NCI-H1436 treated with DMSO at 0.1 percent for 48 hours (cell line): Measurements from ENCODE around the gene ANXA3.
A peak's percentile ranks its signal among the peaks of the same experiment; 100 is the strongest.
"Not testable (repeated sequence)": the region's sequence is repeated elsewhere in the genome, so short reads cannot be mapped to it uniquely, and the experiment has no call there.

Experiments used
- DNase-seq: peaks from one replicate; lab custom pipeline; 2025; lab: John Stamatoyannopoulos, UW

Gene ANXA3, protein sequence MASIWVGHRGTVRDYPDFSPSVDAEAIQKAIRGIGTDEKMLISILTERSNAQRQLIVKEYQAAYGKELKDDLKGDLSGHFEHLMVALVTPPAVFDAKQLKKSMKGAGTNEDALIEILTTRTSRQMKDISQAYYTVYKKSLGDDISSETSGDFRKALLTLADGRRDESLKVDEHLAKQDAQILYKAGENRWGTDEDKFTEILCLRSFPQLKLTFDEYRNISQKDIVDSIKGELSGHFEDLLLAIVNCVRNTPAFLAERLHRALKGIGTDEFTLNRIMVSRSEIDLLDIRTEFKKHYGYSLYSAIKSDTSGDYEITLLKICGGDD

DNA sequence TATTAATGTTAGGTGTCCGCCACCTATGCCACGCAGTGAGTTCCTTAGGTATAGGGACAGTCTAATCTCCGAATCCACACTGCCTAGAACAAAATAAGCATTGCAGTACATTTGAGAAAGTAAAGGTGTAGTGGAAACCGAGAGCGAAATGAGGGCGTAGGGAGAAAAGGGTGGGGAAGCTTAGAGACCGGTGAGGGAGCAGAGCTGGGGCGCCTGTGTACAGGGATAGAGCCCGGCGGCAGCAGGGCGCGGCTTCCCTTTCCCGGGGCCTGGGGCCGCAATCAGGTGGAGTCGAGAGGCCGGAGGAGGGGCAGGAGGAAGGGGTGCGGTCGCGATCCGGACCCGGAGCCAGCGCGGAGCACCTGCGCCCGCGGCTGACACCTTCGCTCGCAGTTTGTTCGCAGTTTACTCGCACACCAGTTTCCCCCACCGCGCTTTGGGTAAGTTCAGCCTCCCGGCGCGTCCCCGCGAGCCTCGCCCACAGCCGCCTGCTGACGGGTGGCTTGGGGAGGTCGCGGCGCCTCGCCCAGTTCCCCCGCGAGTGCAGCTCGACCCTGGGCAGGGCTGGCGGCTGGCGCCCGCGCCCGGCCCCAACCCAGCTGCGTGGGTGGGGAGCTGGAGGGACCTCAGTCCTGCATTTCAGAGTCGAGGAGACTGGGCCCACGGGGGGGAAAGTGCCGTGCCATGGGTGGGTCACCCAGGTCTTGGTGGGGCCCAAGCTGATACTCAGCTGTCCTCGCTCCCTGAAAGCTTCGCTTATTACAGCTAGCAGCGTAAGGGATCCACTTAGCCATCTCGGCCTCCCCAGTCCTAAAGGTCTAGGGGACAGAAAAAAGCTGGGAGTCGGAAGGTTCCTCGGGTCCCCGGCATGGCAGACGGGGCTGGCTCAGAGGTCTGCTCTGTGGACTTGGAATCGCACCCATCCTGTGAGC lies at the start of gene ANXA3:
TSS of gene ANXA3 (plus strand) at position 351 of the 932 bp plus-strand sequence. CDS start 2,704 bp downstream, outside the sequence.
- DNase-seq = no peak

DNA sequence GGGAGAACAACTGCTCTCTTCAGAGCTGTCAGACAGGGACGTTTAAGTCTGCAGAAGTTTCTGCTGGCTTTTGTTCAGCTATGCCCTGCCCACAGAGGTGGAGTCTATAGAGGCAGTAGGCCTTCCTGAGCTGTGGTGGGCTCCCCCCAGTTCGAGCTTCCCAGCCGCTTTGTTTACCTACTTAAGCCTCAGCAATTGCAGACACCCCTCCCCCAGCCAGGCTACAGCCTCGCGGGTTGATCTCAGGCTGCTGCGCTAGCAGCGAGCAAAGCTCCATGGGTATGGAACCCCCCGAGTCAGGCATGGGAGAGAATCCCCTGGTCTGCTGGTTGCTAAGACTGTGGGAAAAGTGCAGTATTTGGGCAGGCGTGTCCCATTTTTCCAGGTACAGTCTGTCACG lies 45.3 kb upstream of the ANXA3 start:
- DNase-seq = not testable (repeated sequence)

DNA sequence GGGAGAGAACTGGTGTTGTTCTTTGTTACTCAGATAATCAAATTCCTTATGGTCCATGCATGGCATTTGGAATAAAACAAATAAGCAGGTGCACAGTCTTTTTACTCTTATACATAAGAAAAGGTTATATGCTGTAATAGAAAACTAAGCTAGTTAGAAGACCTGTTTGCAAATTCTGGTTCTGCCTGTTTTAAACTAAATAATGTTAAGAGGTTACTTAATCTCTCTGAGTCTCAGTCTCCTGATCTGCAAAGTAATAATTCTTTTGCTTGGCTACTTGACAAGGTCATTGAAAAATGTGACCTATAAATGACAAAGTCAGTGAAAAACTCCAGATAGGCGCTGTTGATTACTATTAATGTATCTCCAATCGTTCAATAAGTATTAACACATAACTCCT lies 42.5 kb upstream of the ANXA3 start:
- DNase-seq = no peak

DNA sequence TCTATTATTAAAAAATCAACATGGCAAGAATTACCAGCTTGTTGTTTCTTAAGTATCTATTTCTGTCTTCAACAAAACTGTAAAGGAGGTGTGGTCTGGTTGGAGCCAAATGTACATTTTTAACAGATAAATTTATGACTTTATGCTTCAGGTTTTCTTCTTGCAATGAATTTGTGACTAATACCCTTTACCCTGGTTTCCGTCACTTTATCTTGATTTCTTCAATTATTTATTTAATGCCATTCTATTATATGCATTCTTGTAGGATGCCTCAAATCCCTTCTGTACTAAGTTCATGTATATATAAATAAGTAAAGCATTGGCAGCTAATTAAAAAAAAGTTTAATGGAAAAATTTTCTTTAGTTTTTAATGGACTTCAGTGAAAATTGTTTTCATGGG lies 41.5 kb upstream of the ANXA3 start:
- DNase-seq = no peak

DNA sequence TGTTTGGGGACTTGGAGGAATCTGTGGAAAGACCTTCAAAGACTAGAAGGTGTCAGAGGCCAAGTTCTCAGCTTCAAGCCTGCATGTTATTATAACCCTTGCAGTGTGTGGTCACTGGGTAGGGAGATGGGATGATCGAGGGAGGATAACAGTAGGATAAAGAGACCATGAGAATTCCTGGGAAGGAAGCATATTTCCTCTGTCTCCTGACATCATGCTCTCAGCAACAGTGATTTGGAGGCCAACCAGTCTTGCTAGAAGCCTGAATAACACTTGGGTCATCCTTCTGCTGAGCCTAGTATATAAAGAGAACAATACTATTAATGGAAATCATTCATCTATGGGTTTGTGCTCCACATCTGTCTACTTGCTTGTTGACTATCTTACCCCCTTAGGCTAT lies 40.9 kb upstream of the ANXA3 start:
- DNase-seq = no peak

DNA sequence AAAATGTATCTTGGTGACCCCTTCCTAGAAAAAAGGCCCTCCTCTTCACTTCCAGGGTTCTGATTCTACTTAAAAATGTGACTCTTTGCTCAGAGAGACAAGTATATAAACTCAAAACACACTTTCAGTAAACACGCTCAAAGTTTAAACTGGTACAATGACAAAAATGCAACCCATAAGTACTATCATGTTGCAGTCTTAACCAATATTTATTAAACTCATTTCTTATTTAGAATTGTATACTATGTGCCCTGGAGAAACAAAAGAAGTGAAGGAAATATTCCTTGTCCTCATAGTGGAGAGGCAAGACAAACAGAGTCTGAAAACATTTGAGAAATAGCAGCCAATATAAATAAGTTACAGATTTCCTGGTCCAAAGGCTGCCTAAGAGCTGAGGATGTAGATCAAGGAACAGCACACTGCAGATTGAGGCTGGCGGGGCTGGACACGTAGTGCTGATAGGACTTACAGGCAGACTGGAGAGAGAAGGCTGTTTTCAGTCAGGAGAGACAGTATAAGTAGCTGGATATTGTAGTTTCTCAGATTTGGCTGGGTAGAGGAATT lies 39.1 kb upstream of the ANXA3 start:
- no peak for DNase-seq

DNA sequence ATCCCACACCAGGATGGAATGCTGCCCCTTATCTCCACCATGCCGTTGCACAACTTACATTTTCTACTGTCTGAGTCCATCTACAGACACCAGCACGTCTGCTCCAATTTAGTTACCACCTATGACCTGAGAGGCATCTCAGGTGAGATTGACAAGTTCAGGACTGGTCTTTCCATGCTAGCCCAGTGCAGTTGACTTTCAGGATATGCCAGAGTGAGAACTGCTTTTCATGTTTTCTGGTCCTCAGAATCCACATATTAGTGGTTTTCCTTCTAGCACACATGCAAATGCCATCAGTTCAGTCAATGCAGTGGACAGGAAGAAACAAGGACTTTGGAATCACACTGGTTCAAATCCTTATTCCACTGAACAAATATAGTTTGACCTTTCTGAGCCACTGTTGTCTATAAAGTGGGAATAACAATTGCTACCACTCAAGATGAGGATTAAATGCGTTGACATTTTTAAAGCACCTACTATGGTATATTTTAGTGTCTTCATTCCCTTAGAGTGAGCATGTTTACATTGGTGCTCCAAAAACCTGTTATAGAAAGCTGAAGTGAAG lies 38.1 kb upstream of the ANXA3 start:
- DNase-seq = no peak

DNA sequence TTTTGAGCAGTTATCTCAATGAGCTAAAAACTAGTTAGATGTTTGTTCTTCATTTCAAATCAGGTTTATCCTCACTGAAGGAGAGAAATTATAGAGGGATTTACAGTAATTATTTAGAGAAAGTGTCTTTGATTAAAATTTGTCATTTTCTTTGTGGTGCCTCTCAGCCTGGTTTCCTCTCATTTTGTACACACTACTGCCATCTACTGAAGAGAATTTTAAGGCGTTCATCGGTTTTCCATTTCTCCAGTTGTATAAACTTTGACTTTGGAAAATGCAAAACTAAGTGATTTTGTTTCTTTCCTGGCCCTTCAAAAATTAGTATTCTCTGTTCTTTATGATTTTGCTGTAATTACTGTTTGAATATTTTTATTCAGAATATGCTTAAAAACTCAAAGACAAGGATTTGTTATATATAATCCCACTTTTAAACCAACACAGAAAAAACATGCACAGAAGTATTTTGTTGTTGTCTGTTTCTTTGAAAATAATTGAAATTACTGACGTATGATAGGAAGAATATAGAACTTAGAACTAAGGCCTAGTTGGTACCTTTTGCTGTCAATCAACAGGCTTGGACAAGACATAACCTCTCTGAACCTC lies 34.4 kb upstream of the ANXA3 start:
- peak; percentile 20 for DNase-seq

DNA sequence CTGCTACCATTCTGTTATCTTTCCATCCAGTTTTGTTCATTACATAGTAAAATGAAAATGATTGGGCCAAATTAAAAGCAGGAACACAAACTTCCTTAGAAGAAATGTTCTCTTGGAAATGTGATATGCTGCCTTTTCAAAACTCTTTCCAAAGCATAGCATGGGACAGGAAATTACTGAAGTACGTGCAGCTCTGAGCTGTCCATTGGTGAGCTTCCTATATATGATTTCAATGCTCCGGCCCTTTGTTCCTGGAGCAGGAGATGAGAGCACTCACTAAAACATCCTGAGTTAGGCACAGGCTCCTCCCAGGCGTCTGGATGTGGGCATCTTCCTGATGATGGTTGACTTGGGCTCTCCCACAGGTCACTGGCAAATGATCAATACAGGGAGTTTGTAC lies 33.0 kb upstream of the ANXA3 start:
- DNase-seq = no peak

DNA sequence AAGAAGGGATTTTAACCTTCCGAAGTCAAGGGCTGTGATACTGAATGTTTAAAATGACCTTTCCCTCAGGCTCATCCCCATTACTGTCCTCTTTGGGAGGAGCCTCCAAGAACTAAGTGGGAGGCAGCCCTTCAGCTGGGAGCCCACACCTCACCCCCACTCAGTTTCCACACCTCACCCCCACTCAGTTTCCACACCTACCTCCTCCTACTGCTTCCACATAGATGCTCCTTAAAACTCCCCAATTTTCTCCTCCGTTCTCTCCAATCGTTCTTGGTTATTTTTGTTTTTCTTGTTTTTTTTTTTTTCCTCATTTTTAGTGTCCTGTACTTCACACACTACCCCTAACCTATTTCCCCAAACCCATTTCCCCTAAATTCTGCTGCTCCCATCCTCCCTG lies 31.6 kb upstream of the ANXA3 start:
- no peak for DNase-seq

DNA sequence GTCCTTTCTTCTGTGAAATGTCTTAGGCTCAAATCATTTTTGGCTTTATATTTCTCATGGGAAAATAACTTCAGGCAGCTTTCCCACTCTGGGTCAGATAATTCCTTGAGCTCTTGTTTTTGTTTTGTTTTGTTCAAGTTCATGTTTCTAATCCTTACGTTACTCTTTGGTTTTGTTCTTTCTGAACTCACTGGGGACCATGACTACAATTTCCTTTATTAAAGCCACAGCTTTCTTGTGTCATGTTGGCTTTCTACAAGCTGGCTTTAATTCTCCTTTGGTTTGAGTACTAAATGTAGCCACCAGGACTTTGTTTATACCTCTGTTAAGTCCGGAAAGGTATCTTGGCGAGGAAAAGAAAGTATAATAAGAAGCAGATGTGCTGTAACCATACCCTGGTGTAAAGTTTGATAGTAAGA lies 30.8 kb upstream of the ANXA3 start:
- no peak for DNase-seq

DNA sequence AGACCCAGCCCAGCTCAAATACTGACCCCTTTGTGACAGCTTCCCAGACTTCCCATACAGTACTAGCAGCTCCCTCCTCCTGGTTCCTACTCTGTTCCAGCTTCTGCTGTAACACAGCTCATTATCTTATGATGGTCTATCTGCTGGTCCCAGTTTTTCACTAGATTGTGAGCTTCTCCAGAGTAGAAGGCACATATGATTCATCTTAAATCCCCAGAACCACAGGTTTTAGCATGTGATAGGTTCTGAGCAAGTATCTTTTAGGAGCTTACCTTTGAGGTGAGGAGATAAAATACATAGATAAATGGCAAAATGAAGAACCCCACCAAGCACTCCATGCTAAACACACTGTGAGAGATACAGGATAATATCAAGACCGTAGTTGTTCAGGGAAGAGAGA lies 27.6 kb upstream of the ANXA3 start:
- no peak for DNase-seq

DNA sequence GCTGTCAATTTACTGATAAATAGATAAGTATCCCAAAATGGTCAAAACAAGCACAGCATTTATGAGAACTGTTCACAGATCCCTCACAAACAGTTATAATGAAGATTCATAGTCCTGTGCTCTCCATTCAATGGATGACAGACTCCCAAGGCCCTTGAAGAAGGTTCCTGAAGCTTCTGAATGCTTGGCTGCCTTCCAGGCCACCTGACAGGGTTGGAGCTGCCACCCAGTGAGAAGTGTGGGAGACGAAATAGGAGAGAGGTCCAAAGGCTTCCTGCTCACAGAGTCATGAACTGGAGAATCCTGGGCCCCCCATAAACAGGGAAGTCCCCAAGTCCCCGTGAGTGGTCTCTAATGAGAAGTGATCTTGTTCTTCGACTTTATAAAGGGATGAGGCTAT lies 26.0 kb upstream of the ANXA3 start:
- no peak for DNase-seq

DNA sequence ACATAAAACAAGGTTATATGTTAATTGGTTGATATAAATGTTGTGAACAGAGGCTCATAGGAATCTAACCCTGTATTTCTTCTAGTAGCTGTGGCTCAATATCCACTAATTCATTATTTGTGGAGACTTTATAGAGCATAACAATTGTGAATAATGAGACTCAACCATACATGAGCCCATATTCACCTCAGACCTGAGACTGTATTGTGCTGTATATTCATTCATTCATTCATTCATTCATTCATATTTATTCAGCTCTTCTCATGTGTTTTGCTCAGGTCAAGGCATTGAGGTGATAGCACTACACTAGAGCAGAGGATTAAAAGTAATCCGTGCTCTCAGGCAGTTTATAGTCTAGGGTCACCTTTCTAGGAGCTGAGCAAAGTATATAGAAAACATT lies 24.5 kb upstream of the ANXA3 start:
- DNase-seq = no peak

DNA sequence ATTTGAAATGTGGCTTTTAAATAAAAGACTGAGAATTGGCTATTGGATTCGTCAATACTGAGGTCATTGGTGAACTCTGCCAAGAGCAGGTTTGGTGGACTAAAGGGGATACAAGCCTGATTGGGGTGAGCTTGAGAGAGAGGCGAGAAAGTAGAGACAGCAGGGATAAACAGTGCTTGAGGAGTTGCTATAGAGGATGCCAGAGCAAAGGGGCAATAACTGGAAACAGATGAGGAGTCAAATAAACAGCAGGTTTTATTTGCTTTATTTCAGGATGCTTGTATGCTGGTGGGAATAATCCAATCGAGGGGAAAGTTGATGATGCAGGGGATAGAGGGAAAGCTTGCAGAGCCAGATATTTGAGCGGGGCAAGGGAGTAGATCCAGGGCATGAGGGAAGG lies 24.0 kb upstream of the ANXA3 start:
- no peak for DNase-seq

DNA sequence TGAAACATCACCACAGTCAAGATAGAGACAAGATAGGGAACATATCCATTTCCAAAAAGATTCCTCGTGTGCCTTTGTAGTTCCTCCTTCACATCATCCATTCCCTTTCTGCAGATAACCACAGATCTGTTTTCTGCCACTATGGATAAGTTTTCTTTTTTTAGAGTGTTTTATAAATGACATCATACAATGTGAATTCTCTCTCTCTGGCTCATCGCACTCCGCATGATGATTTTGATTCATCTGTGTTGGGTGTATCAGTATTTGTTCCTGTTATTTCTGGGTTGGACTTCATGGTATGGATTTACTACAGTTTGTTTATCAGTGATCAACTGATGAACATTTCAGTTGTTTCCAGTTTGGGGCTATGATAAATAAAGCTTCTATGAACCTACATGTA lies 23.2 kb upstream of the ANXA3 start:
- no peak for DNase-seq

DNA sequence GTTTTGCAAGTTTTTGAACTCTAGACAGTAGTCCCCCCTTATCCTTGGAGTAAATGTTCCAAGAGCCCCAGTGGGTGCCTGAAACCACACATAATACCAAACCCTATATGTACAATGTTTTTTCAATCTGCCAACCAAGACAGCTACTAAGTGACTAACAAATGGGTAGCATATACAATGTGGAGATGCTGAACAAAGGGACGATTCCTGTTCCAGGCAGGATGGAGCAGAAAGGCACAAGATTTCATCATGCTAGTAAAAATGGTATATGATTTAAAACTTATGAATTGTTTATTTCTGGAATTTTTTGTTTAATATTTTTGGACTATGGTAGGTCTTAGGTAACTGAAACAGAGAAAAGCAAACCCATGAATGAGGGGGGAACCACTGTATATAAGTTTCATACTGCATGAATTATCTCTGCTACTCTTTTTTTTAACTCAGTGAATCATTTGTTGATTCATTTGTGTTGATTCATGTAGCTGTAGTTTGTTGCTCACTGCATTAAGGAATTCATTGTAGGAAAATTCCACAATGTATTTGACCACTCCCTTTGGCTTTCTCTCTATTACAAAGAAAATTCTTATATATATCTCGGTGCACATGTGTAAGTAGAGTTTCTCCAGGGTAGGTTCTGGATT lies 21.9 kb upstream of the ANXA3 start:
- DNase-seq = no peak

DNA sequence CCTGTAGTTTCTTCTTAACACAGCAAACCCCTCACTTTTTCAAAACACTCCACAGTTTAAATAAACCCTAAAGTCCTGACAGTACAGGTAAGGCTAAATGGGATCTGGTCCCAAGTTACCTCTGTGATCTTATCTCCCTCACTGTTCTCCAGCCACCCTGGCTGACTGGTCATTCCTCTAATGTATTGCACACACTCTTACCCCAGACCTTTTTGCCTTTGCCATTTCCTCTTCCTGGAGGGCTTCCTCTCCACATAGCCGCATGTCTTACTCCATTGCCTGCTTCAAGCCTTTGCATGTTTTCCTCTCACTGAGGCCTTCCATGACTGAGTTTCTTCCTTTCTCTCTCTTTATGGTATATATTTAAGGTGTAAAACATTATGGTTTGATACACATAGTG lies 19.5 kb upstream of the ANXA3 start:
- DNase-seq = no peak

DNA sequence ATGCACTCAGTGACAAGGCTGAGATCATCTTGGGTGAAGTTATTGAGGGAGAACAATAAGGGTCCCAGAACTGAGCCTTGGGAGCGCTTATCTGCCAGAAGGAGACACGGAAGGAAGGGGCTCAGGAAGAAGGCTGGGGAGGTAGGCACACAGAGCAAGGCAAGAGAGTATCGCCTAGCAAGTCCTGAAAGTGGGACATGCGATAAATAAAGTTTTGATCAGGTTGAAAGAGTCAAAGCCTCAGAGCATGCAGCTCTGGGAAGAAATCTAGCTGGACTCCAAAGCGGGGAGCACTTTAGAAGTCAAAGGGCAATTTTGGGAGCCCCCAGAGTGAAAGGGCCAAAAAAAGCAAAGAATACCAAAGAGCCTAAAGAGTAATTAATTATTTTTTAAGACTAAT lies 17.7 kb upstream of the ANXA3 start:
- no peak for DNase-seq

DNA sequence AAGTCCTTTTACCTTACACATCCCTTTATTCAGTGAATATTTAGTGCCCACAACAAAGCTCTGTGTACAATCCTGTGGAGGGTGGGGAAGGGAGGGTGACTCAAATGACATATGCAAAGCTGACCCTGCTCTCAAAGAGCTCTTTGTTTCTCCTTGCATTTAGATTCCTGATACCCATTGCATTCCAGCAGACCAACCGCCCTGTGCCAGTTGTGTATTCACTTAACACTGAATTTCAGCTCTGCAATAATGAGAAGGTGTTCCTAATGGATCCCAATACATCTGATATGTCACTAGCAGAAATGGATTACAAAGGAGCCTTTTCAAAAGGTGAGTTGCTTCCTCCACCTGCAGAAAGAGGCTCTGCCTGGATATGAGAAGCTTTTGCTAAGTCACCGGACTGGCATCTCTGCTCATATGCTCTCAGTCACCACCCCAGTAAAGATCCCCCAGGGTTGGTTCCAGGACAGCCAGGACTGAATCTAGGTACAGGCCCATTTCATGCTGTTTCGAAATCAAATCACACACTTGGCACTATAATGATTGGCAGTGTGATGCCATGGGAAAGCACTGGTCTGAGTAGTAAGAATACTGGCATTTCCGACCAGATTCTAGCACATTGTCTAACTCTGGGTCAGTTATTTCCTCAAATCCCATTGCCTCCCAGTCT lies 17.1 kb upstream of the ANXA3 start:
- no peak for DNase-seq

DNA sequence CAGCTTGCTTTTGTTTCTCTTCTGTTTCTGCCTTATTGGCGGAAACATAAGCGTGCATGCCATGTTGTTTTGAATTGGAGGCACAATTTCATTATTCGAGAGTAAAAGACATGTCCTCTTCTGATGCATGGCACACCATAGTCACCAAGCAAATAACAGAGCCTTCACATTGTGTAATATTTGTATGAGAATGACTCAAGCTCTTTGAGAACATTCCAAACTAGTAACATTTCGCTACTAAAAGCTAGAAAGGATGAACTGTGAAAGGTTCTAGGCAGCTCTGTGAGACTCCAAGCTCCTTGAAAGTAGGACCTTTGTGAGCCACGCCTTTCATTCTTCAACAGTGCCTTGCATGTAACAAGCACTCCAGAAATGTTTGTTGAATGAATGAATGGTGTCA lies 9.2 kb upstream of the ANXA3 start:
- no peak for DNase-seq
